GM23338 (cell line): Measurements from ENCODE around the gene AGAP2. TPM values are rescaled to one million over a fixed set of nuclear protein-coding genes. Genes with fewer than 3 reads are reported as not detected.

Source experiments
- ATAC-seq: fragments of 200-7000 bp; cut with Tn5 transposase; 3 replicates; pipeline ENCODE4 v1.9.1; 2020
- DNase-seq: peaks from one replicate; pipeline ENCODE4 v3.0.0-alpha.2; 2015; ENCODE audit warnings: low spot score
- H2AFZ ChIP-seq: fragments of 200-600 bp; sonication (generic); 2 replicates; pipeline ENCODE4 v1.8.0; 2016; ENCODE audit warnings: antibody characterized with exemption, mild to moderate bottlenecking, moderate library complexity
- H3F3A ChIP-seq: fragments of 200-600 bp; sonication (generic); replicated peaks from 2 replicates; pipeline ENCODE4 v1.8.0; 2017; ENCODE audit warnings: antibody characterized with exemption, mixed run types, low read depth
- H3K27ac ChIP-seq: fragments of 200-600 bp; sonication (generic); 2 replicates; pipeline ENCODE4 v1.6.1; 2016; ENCODE audit warnings: low read depth
- H3K27me3 ChIP-seq: fragments of 200-600 bp; sonication (generic); 2 replicates; pipeline ENCODE4 v1.8.0; 2016; ENCODE audit warnings: mild to moderate bottlenecking, mixed run types, moderate library complexity; ENCODE audit not compliant: insufficient read depth
- H3K36me3 ChIP-seq: fragments of 200-600 bp; sonication (generic); 2 replicates; pipeline ENCODE4 v1.8.0; 2016; ENCODE audit warnings: mild to moderate bottlenecking; ENCODE audit not compliant: insufficient read depth
- H3K4me1 ChIP-seq: fragments of 200-600 bp; sonication (generic); 2 replicates; pipeline ENCODE4 v1.8.0; 2016; ENCODE audit warnings: mild to moderate bottlenecking, moderate library complexity; ENCODE audit not compliant: insufficient read depth
- H3K4me2 ChIP-seq: fragments of 200-600 bp; sonication (generic); 2 replicates; pipeline ENCODE4 v1.7.1; 2017; ENCODE audit warnings: mixed run types
- H3K4me3 ChIP-seq: fragments of 200-600 bp; sonication (generic); 2 replicates; pipeline ENCODE4 v1.6.1; 2016; ENCODE audit warnings: mixed run types
- H3K79me2 ChIP-seq: fragments of 200-600 bp; sonication (generic); replicated peaks from 2 replicates; pipeline ENCODE4 v1.8.0; 2017; ENCODE audit warnings: mild to moderate bottlenecking; ENCODE audit not compliant: insufficient read depth
- H3K9me2 ChIP-seq: fragments of 200-600 bp; sonication (generic); 2 replicates; pipeline ENCODE4 v1.8.0; 2017; ENCODE audit not compliant: insufficient read depth
- H4K20me1 ChIP-seq: fragments of 200-600 bp; sonication (generic); replicated peaks from 2 replicates; pipeline ENCODE4 v1.8.0; 2017; ENCODE audit warnings: mild to moderate bottlenecking; ENCODE audit not compliant: insufficient read depth
- H3K27ac Mint-ChIP-seq: 2 replicates; pipeline ENCODE4 v1.8.0; 2020; ENCODE audit warnings: inconsistent platforms, mild to moderate bottlenecking, moderate library complexity, mixed read lengths
- H3K27me3 Mint-ChIP-seq: 3 replicates; pipeline ENCODE4 v1.8.0; 2022; ENCODE audit warnings: low read depth, mild to moderate bottlenecking, moderate library complexity, mixed read lengths, inconsistent platforms; ENCODE audit not compliant: insufficient read depth, poor library complexity
- H3K36me3 Mint-ChIP-seq: 3 replicates; pipeline ENCODE4 v1.8.0; 2021; ENCODE audit warnings: low read depth, mild to moderate bottlenecking, inconsistent platforms, moderate library complexity, mixed read lengths
- H3K4me1 Mint-ChIP-seq: 3 replicates; pipeline ENCODE4 v1.8.0; 2020; ENCODE audit warnings: mild to moderate bottlenecking, inconsistent platforms, mixed read lengths
- H3K4me3 Mint-ChIP-seq: 3 replicates; pipeline ENCODE4 v1.8.0; 2021; ENCODE audit warnings: moderate library complexity, mild to moderate bottlenecking, inconsistent platforms, mixed read lengths
- H3K9me3 Mint-ChIP-seq: 3 replicates; pipeline ENCODE4 v1.8.0; 2020; ENCODE audit warnings: moderate library complexity, mild to moderate bottlenecking, inconsistent platforms, mixed read lengths
- EZH2 ChIP-seq: fragments of 200-600 bp; sonication (generic); IDR thresholded peaks from one replicate; pipeline ENCODE4 v1.8.0; 2017; ENCODE audit warnings: antibody characterized with exemption, mild to moderate bottlenecking, low read depth; ENCODE audit not compliant: unreplicated experiment
- JUNB ChIP-seq: IDR thresholded peaks from one replicate; pipeline ENCODE4 v1.6.1; 2016; ENCODE audit warnings: antibody characterized with exemption; ENCODE audit not compliant: unreplicated experiment
- POLR2AphosphoS5 ChIP-seq: IDR thresholded peaks from 2 replicates; pipeline ENCODE4 v1.6.1; 2016; ENCODE audit warnings: antibody characterized with exemption, low read depth
- STAT1 ChIP-seq: IDR thresholded peaks from one replicate; pipeline ENCODE4 v1.6.1; 2016; ENCODE audit warnings: antibody characterized with exemption; ENCODE audit not compliant: unreplicated experiment
- ZNF114 ChIP-seq: fragments of 250-450 bp; sonication (Bioruptor Pico); IDR thresholded peaks from 2 replicates; pipeline ENCODE4 v1.5.0; 2020; ENCODE audit warnings: mild to moderate bottlenecking, moderate library complexity
- ZNF331 ChIP-seq: fragments of 250-450 bp; sonication (Bioruptor Pico); IDR thresholded peaks from 2 replicates; pipeline ENCODE4 v1.5.0; 2020; ENCODE audit warnings: low read depth, mild to moderate bottlenecking, moderate library complexity
- polyA plus RNA-seq: library from polyadenylated mRNA; unstranded; fragments of >200 nt; fragmentation: Nextera tagmentation; extraction: Ambion mirVana; gene quantifications from 2 replicates; pipeline ENCODE4 v1.2.1, GENCODE V29; 2016
- total RNA-seq: library from RNA; depleted of rRNA; stranded (reverse); fragments of >200 nt; shearing (Covaris generic); gene quantifications from 2 replicates; pipeline ENCODE4 v1.2.3, GENCODE V29; 2014
- TF ChIP-seq, protein P1 (sequence below), 2 experiments: fragments of 200-600 bp in 1 of 2; sonication (generic) in 1 of 2; conservative IDR thresholded peaks; 2 replicates each; pipeline versions ENCODE4 v1.5.1 to v1.6.1; 2016 to 2017; ENCODE audit warnings: antibody characterized with exemption in 2 of 2, low read depth in 2 of 2, mild to moderate bottlenecking in 2 of 2, moderate library complexity in 1 of 2
- TF ChIP-seq, protein P2 (sequence below): IDR thresholded peaks from 2 replicates; pipeline ENCODE4 v1.6.1; 2016; ENCODE audit warnings: antibody characterized with exemption
- TF ChIP-seq, protein P3 (sequence below): IDR thresholded peaks from one replicate; pipeline ENCODE4 v1.6.1; 2018; ENCODE audit warnings: antibody characterized with exemption; ENCODE audit not compliant: unreplicated experiment

The AGAP2 gene
- total and polyA plus RNA-seq, 2 experiments from 2014 or later, result 0.36 to 1.3 TPM

- TF ChIP-seq, protein P1, sequence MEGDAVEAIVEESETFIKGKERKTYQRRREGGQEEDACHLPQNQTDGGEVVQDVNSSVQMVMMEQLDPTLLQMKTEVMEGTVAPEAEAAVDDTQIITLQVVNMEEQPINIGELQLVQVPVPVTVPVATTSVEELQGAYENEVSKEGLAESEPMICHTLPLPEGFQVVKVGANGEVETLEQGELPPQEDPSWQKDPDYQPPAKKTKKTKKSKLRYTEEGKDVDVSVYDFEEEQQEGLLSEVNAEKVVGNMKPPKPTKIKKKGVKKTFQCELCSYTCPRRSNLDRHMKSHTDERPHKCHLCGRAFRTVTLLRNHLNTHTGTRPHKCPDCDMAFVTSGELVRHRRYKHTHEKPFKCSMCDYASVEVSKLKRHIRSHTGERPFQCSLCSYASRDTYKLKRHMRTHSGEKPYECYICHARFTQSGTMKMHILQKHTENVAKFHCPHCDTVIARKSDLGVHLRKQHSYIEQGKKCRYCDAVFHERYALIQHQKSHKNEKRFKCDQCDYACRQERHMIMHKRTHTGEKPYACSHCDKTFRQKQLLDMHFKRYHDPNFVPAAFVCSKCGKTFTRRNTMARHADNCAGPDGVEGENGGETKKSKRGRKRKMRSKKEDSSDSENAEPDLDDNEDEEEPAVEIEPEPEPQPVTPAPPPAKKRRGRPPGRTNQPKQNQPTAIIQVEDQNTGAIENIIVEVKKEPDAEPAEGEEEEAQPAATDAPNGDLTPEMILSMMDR (conservative IDR thresholded peaks at IDR 0.05; ENCODE audit: low read depth in 2 of 2), result no peak
- TF ChIP-seq, protein P2, sequence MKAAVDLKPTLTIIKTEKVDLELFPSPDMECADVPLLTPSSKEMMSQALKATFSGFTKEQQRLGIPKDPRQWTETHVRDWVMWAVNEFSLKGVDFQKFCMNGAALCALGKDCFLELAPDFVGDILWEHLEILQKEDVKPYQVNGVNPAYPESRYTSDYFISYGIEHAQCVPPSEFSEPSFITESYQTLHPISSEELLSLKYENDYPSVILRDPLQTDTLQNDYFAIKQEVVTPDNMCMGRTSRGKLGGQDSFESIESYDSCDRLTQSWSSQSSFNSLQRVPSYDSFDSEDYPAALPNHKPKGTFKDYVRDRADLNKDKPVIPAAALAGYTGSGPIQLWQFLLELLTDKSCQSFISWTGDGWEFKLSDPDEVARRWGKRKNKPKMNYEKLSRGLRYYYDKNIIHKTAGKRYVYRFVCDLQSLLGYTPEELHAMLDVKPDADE, result no peak
- TF ChIP-seq POLR2AphosphoS5, result no peak
- no peak for TF ChIP-seq STAT1
- TF ChIP-seq EZH2, result no peak
- TF ChIP-seq JUNB, result no peak
- no peak for TF ChIP-seq ZNF114 (CRISPR knock-in tag)
Measured at GRCh38 chr12:57688931-57689330, 49.6 kb downstream of the AGAP2 start (continued).

DNA sequence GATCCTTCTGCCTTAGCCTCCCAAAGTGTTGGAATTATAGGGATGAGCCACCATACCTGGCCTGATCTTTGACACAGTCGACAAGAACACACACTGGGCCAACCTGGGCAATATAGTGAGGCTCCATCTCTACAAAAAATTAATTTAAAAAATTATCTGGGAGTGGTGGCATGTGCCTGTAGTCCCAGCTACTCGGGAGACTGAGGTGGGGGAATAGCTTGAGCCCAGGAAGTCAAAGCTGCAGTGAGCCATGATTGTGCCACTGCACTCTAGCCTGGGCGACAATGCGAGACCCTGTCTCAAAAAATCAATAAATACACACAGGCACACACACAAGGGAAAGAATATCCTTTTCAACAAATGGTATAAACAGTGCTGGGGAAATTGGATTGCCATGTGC lies 50.7 kb downstream of the AGAP2 start:
- H3K4me1 ChIP-seq, result no peaks in the 10 kb centered on the region
- H3K9me2 ChIP-seq, result no peaks in the 10 kb centered on the region; the same call in 1 of the 2 replicates
- H3K4me3 ChIP-seq, result no peak overlapping the region
- no peak overlapping the region for H2AFZ ChIP-seq
- H3K36me3 ChIP-seq, result no peaks in the 10 kb centered on the region
- Mint-ChIP-seq H3K4me1 (no peaks in the 10 kb centered on the region), H3K36me3 (no peaks in the 10 kb centered on the region), H3K4me3 (no peak overlapping the region), H3K27ac (no peak overlapping the region), H3K9me3 (peaks cover 16% of the 10 kb centered on the region; the same call in 2 of the 3 replicates), H3K27me3 (no peaks in the 10 kb centered on the region)
- DNase-seq, result no peak
- ATAC-seq, result no peak
- no peaks in the 10 kb centered on the region for H3K79me2 ChIP-seq
- H3K27me3 ChIP-seq, result no peaks in the 10 kb centered on the region
- no peak overlapping the region for H3K4me2 ChIP-seq
- H3F3A ChIP-seq, result no peaks in the 10 kb centered on the region
- H3K27ac ChIP-seq, result no peak overlapping the region
- H4K20me1 ChIP-seq, result no peaks in the 10 kb centered on the region
- TF ChIP-seq ZNF114 (CRISPR knock-in tag) (no peak), ZNF331 (CRISPR knock-in tag) (no peak), JUNB (no peak)
- TF ChIP-seq, protein P1 (conservative IDR thresholded peaks at IDR 0.05; ENCODE audit: low read depth in 2 of 2), result no peak
- TF ChIP-seq, protein P3, sequence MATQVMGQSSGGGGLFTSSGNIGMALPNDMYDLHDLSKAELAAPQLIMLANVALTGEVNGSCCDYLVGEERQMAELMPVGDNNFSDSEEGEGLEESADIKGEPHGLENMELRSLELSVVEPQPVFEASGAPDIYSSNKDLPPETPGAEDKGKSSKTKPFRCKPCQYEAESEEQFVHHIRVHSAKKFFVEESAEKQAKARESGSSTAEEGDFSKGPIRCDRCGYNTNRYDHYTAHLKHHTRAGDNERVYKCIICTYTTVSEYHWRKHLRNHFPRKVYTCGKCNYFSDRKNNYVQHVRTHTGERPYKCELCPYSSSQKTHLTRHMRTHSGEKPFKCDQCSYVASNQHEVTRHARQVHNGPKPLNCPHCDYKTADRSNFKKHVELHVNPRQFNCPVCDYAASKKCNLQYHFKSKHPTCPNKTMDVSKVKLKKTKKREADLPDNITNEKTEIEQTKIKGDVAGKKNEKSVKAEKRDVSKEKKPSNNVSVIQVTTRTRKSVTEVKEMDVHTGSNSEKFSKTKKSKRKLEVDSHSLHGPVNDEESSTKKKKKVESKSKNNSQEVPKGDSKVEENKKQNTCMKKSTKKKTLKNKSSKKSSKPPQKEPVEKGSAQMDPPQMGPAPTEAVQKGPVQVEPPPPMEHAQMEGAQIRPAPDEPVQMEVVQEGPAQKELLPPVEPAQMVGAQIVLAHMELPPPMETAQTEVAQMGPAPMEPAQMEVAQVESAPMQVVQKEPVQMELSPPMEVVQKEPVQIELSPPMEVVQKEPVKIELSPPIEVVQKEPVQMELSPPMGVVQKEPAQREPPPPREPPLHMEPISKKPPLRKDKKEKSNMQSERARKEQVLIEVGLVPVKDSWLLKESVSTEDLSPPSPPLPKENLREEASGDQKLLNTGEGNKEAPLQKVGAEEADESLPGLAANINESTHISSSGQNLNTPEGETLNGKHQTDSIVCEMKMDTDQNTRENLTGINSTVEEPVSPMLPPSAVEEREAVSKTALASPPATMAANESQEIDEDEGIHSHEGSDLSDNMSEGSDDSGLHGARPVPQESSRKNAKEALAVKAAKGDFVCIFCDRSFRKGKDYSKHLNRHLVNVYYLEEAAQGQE, result no peak
- TF ChIP-seq, protein P2, result no peak
